Measurements from ENCODE around the gene PDLIM1.

The PDLIM1 gene

GRCh38 chr10:95217476-95217875 lies 73.3 kb downstream of the PDLIM1 start:
- no peak for DNase-seq (ENCODE audit: low read depth in 1 of 2, low spot score in 1 of 2)
- Histone ChIP-seq H3K27ac (replicated peaks) (no peak overlapping the region), H3K27me3 (ENCODE audit: insufficient read depth, poor library complexity, severe bottlenecking) (peaks cover 4% of the 10 kb centered on the region), H3K4me3 (replicated peaks; ENCODE audit: insufficient read depth, low read length) (no peak overlapping the region)
- TF ChIP-seq REST (IDR thresholded peaks at IDR 0.05; ENCODE audit: insufficient replicate concordance, low read depth) = no peak
- no peak for TF ChIP-seq SPI1 (IDR thresholded peaks at IDR 0.05; ENCODE audit: borderline replicate concordance, low read depth)
- no peak for TF ChIP-seq GABPA (IDR thresholded peaks at IDR 0.05; ENCODE audit: low read depth)
- TF ChIP-seq POLR2AphosphoS5 (IDR thresholded peaks at IDR 0.05; ENCODE audit: low read depth) = no peak
- TF ChIP-seq CTCF (IDR thresholded peaks at IDR 0.05; ENCODE audit: insufficient read depth, low read length) = no peak

GRCh38 chr10:95214793-95215192 lies 76.0 kb downstream of the PDLIM1 start:
- TF ChIP-seq POLR2AphosphoS5 (IDR thresholded peaks at IDR 0.05; ENCODE audit: low read depth) = no peak
- no peak for TF ChIP-seq GABPA (IDR thresholded peaks at IDR 0.05; ENCODE audit: low read depth)
- no peak for TF ChIP-seq REST (IDR thresholded peaks at IDR 0.05; ENCODE audit: insufficient replicate concordance, low read depth)
- TF ChIP-seq SPI1 (IDR thresholded peaks at IDR 0.05; ENCODE audit: borderline replicate concordance, low read depth) = no peak
- TF ChIP-seq CTCF (IDR thresholded peaks at IDR 0.05; ENCODE audit: insufficient read depth, low read length) = no peak
- Histone ChIP-seq H3K4me3 (replicated peaks; ENCODE audit: insufficient read depth, low read length) (no peak overlapping the region), H3K27me3 (ENCODE audit: insufficient read depth, poor library complexity, severe bottlenecking) (peaks cover 2% of the 10 kb centered on the region), H3K27ac (replicated peaks) (no peak overlapping the region)
- no peak for DNase-seq (ENCODE audit: low read depth in 1 of 2, low spot score in 1 of 2)

- Histone ChIP-seq H3K4me3 (replicated peaks; ENCODE audit: insufficient read depth, low read length) (no peak overlapping the region), H3K27ac (replicated peaks) (no peak overlapping the region), H3K27me3 (ENCODE audit: insufficient read depth, poor library complexity, severe bottlenecking) (peaks cover 2% of the 10 kb centered on the region)
- no peak for DNase-seq (ENCODE audit: low read depth in 1 of 2, low spot score in 1 of 2)
- TF ChIP-seq REST (IDR thresholded peaks at IDR 0.05; ENCODE audit: insufficient replicate concordance, low read depth) = no peak
- no peak for TF ChIP-seq SPI1 (IDR thresholded peaks at IDR 0.05; ENCODE audit: borderline replicate concordance, low read depth)
- no peak for TF ChIP-seq POLR2AphosphoS5 (IDR thresholded peaks at IDR 0.05; ENCODE audit: low read depth)
- no peak for TF ChIP-seq CTCF (IDR thresholded peaks at IDR 0.05; ENCODE audit: insufficient read depth, low read length)
- no peak for TF ChIP-seq GABPA (IDR thresholded peaks at IDR 0.05; ENCODE audit: low read depth)
Observed at GRCh38 chr10:95214369-95214768, 76.4 kb downstream of the PDLIM1 start.

All from HL-60 (cell line).